GM12891 (cell line): ENCODE measurements around the gene UBE2L6.

Experiments used
- PAX5 ChIP-seq: IDR thresholded peaks from 2 replicates; pipeline ENCODE4 v1.6.1; 2011; ENCODE audit warnings: low read length, moderate library complexity, mild to moderate bottlenecking; ENCODE audit not compliant: insufficient read depth, severe bottlenecking
- POLR2A ChIP-seq: IDR thresholded peaks from 2 replicates; pipeline ENCODE4 v1.6.1; 2011; ENCODE audit warnings: low read depth, low read length, control low read depth
- POLR2AphosphoS5 ChIP-seq: IDR thresholded peaks from 2 replicates; pipeline ENCODE4 v1.6.1; 2011; ENCODE audit warnings: low read depth, low read length, control low read depth
- POU2F2 ChIP-seq: IDR thresholded peaks from 2 replicates; pipeline ENCODE4 v1.6.1; 2011; ENCODE audit warnings: low read depth, mild to moderate bottlenecking, control low read depth, low read length, moderate library complexity
- TAF1 ChIP-seq: IDR thresholded peaks from 2 replicates; pipeline ENCODE4 v1.6.1; 2011; ENCODE audit warnings: low read depth, low read length, control low read depth

GRCh38 chr11:57542582-57542981 is 24.9 kb downstream of the UBE2L6 start:
- TF ChIP-seq POLR2AphosphoS5: no peak
- no peak for TF ChIP-seq POU2F2
- TF ChIP-seq POLR2A: no peak
- no peak for TF ChIP-seq TAF1
- no peak for TF ChIP-seq PAX5
